Caco-2 (cell line): ENCODE results near the gene ARMC5. TPM values are rescaled to one million over a fixed set of nuclear protein-coding genes. Genes with fewer than 3 reads are reported as not detected.

Experiments used
- BruUV-seq: library from RNA; stranded (reverse); fragments of 400-500 nt; replicated peaks from 2 replicates; lab custom pipeline; 2021; lab: Mats Ljungman, UMichigan
- CTCF ChIA-PET: fragments of 300-600 bp; sonication (Branson Sonifier 250); formaldehyde crosslinking; loops from one replicate; lab custom pipeline; 2022; ENCODE audit warnings: antibody characterized with exemption; lab: Charles Lee
- POLR2A ChIA-PET: fragments of 300-600 bp; sonication (Branson Sonifier 250); formaldehyde crosslinking; loops from one replicate; lab custom pipeline; 2022; ENCODE audit warnings: antibody characterized with exemption; lab: Charles Lee
- DNase-seq, 2 experiments: peaks; one replicate each; pipeline versions ENCODE4 v3.0.0 to v3.0.0-alpha.2; 2020 to 2022
- H3K27me3 ChIP-seq: replicated peaks from 2 replicates; pipeline ENCODE4 v1.6.0; 2011; ENCODE audit warnings: low read length; ENCODE audit not compliant: control insufficient read depth, insufficient read depth
- H3K36me3 ChIP-seq: 2 replicates; pipeline ENCODE4 v1.5.1; 2011; ENCODE audit warnings: low read length; ENCODE audit not compliant: control insufficient read depth, insufficient read depth
- H3K4me1 ChIP-seq: fragments of 250-450 bp; sonication (Bioruptor Pico); 2 replicates; pipeline ENCODE4 v1.5.1; 2020; ENCODE audit warnings: mild to moderate bottlenecking
- H3K4me3 ChIP-seq: 2 replicates; pipeline ENCODE4 v1.5.1; 2011; ENCODE audit warnings: low read depth, mild to moderate bottlenecking, control low read depth, low read length
- H3K9me3 ChIP-seq: fragments of 250-450 bp; sonication (Bioruptor Pico); 2 replicates; pipeline ENCODE4 v1.5.1; 2020; ENCODE audit warnings: mild to moderate bottlenecking, moderate library complexity
- H3K27ac Mint-ChIP-seq: one replicate; pipeline ENCODE4 v1.8.0; 2022; ENCODE audit warnings: mixed read lengths; ENCODE audit not compliant: unreplicated experiment
- H3K27me3 Mint-ChIP-seq: one replicate; pipeline ENCODE4 v1.8.0; 2022; ENCODE audit warnings: mixed read lengths; ENCODE audit not compliant: insufficient read depth, unreplicated experiment
- H3K36me3 Mint-ChIP-seq: one replicate; pipeline ENCODE4 v1.8.0; 2022; ENCODE audit warnings: mild to moderate bottlenecking, mixed read lengths; ENCODE audit not compliant: insufficient read depth, unreplicated experiment
- H3K4me1 Mint-ChIP-seq: one replicate; pipeline ENCODE4 v1.8.0; 2022; ENCODE audit warnings: low read depth, mixed read lengths; ENCODE audit not compliant: unreplicated experiment
- H3K4me3 Mint-ChIP-seq: one replicate; pipeline ENCODE4 v1.8.0; 2022; ENCODE audit warnings: mild to moderate bottlenecking, moderate library complexity, mixed read lengths; ENCODE audit not compliant: unreplicated experiment
- H3K9me3 Mint-ChIP-seq: one replicate; pipeline ENCODE4 v1.8.0; 2022; ENCODE audit warnings: mixed read lengths; ENCODE audit not compliant: unreplicated experiment
- CTCF ChIP-seq, 2 experiments: fragments of 200-600 bp in 1 of 2; IDR thresholded peaks; 1 replicate in 1 of 2; 2 replicates in 1 of 2; pipeline versions ENCODE4 v1.5.1 to v1.8.0; 2011 to 2022; ENCODE audit warnings: antibody characterized with exemption in 1 of 2, control low read depth in 1 of 2, inconsistent platforms in 1 of 2, low read depth in 1 of 2, low read length in 1 of 2, mild to moderate bottlenecking in 1 of 2, moderate library complexity in 1 of 2; ENCODE audit not compliant: insufficient read depth in 1 of 2, severe bottlenecking in 1 of 2, unreplicated experiment in 1 of 2
- intact Hi-C: fragments of 100-400 bp; cut with micrococcal nuclease; formaldehyde crosslinking; loops from one replicate; pipeline ENCODE4 v1.10.0; 2022; ENCODE audit not compliant: unreplicated experiment
- total RNA-seq: library from RNA; stranded (reverse); gene quantifications from 2 replicates; pipeline ENCODE4 v1.2.3, GENCODE V29; 2022

ARMC5 gene
- total RNA-seq, 1 experiment from 2014 or later: 10.2 TPM

GRCh38 chr16:31429796-31430195 lies 29.5 kb upstream of the ARMC5 start:
- H3K4me1 Mint-ChIP-seq: no peaks in the 10 kb centered on the region
- no peak overlapping the region for H3K4me3 Mint-ChIP-seq
- H3K36me3 Mint-ChIP-seq: no peaks in the 10 kb centered on the region
- no peaks in the 10 kb centered on the region for H3K9me3 ChIP-seq
- BruUV-seq: no TSS peak
- ChIA-PET CTCF (interaction anchor here (1.2 kb wide), 1 partner anchor 29 kb away, joined by 3 read pairs; no protein-coding TSS in a partner anchor), POLR2A (no interaction called here)
- H3K27me3 Mint-ChIP-seq: peaks cover 2% of the 10 kb centered on the region
- intact Hi-C loops: loop anchor here (2.0 kb wide), 1 partner anchor 13 kb away; the partner anchor contains the start of gene ZNF843
- no peaks in the 10 kb centered on the region for H3K9me3 Mint-ChIP-seq
- no peaks in the 10 kb centered on the region for H3K36me3 ChIP-seq
- H3K4me3 ChIP-seq: no peak overlapping the region
- no peak for DNase-seq
- no peaks in the 10 kb centered on the region for H3K27me3 ChIP-seq
- TF ChIP-seq CTCF (IDR thresholded peaks at IDR 0.05; ENCODE audit: insufficient read depth in 1 of 2, low read depth in 1 of 2, low read length in 1 of 2, severe bottlenecking in 1 of 2, unreplicated experiment in 1 of 2): no peak
- H3K27ac Mint-ChIP-seq: no peak overlapping the region
- H3K4me1 ChIP-seq: no peaks in the 10 kb centered on the region

GRCh38 chr16:31430380-31431052 lies 28.8 kb upstream of the ARMC5 start:
- Mint-ChIP-seq H3K4me1 (no peaks in the 10 kb centered on the region), H3K36me3 (no peaks in the 10 kb centered on the region), H3K27me3 (no peaks in the 10 kb centered on the region), H3K4me3 (no peak overlapping the region), H3K9me3 (no peaks in the 10 kb centered on the region), H3K27ac (no peak overlapping the region)
- no peaks in the 10 kb centered on the region for H3K4me1 ChIP-seq
- no TSS peak for BruUV-seq
- H3K27me3 ChIP-seq: no peaks in the 10 kb centered on the region
- H3K36me3 ChIP-seq: no peaks in the 10 kb centered on the region
- POLR2A ChIA-PET: no interaction called here
- no peak for DNase-seq
- CTCF ChIA-PET: interaction anchor here (1.2 kb wide), 1 partner anchor 28 kb away, joined by 3 read pairs; no protein-coding TSS in a partner anchor
- no peak for TF ChIP-seq CTCF (IDR thresholded peaks at IDR 0.05; ENCODE audit: insufficient read depth in 1 of 2, low read depth in 1 of 2, low read length in 1 of 2, severe bottlenecking in 1 of 2, unreplicated experiment in 1 of 2)
- intact Hi-C loops: no loop called here
- H3K4me3 ChIP-seq: no peak overlapping the region
- H3K9me3 ChIP-seq: no peaks in the 10 kb centered on the region

GRCh38 chr16:31435341-31436220 lies 23.7 kb upstream of the ARMC5 start:
- Histone ChIP-seq H3K36me3 (no peaks in the 10 kb centered on the region), H3K9me3 (no peaks in the 10 kb centered on the region), H3K4me1 (no peaks in the 10 kb centered on the region), H3K27me3 (no peaks in the 10 kb centered on the region), H3K4me3 (no peak overlapping the region)
- Mint-ChIP-seq H3K36me3 (no peaks in the 10 kb centered on the region), H3K27ac (no peak overlapping the region), H3K9me3 (no peaks in the 10 kb centered on the region), H3K4me1 (no peaks in the 10 kb centered on the region), H3K27me3 (no peaks in the 10 kb centered on the region), H3K4me3 (no peak overlapping the region)
- ChIA-PET CTCF (interaction anchor here (1.2 kb wide), 1 partner anchor 23 kb away, joined by 3 read pairs; no protein-coding TSS in a partner anchor), POLR2A (no interaction called here)
- no peak for DNase-seq
- no TSS peak for BruUV-seq
- intact Hi-C loops: no loop called here
- no peak for TF ChIP-seq CTCF (IDR thresholded peaks at IDR 0.05; ENCODE audit: insufficient read depth in 1 of 2, low read depth in 1 of 2, low read length in 1 of 2, severe bottlenecking in 1 of 2, unreplicated experiment in 1 of 2)
